Erythroblast (primary cell): ENCODE results near the gene NBL1.

Experiments
- GATA1 ChIP-seq: IDR thresholded peaks from 2 replicates; pipeline ENCODE4 v1.6.1; 2011; ENCODE audit warnings: low read depth, mild to moderate bottlenecking, control low read depth, low read length, moderate library complexity
- POLR2A ChIP-seq: IDR thresholded peaks from 2 replicates; pipeline ENCODE4 v1.6.1; 2011; ENCODE audit warnings: mild to moderate bottlenecking, low read length

DNA sequence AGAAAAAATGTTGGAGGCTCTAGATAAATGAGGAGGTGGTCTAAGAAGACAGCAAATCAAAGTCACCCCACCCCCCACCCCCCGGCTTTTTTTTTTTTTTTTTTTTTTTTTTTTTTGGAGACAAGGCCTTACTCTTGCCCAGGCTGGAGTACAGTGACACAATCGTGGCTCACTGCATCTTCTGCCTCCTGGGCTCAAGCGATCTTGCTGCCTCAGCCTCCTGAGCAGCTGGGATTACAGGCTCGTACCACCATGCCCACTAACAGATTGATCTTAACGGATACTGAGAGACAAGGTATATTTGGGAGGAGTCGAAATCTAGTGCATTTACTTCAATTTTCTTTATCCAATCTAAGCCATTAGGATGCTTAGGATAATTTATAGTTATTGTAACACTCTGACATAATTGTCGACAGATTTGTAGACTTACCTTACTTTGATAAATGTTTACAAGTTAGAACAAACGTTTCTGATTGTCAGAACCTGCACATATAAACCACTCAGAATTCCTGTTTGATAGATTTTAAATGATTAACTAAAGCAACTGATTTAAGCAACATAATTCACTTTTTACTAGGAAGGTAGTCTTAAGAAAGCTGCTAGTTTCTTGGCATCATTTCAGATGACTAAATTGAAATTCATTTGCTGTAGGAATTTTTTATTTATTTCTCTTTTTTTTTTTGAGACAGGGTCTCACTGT lies 33.7 kb upstream of the NBL1 start:
- TF ChIP-seq POLR2A, result no peak
- TF ChIP-seq GATA1, result no peak
